HepG2 (cell line): ENCODE data around the gene KRABD2.

ENCODE experiments used
- CEBPB ChIP-seq: IDR thresholded peaks from 2 replicates; pipeline ENCODE4 v1.6.1; 2011; ENCODE audit warnings: low read depth, low read length, improper control_type of control experiment, borderline replicate concordance
- ETV5 ChIP-seq: IDR thresholded peaks from 2 replicates; pipeline ENCODE4 v1.6.1; 2018; ENCODE audit warnings: missing biosample characterization, missing genetic modification reagents, inconsistent platforms, borderline replicate concordance
- HOXA3 ChIP-seq: sonication (generic); formaldehyde crosslinking; IDR thresholded peaks from 2 replicates; pipeline ENCODE4 v1.5.0; 2020; ENCODE audit warnings: missing genetic modification reagents
- JUN ChIP-seq: sonication (generic); formaldehyde crosslinking; IDR thresholded peaks from 2 replicates; pipeline ENCODE4 v1.4.0; 2020; ENCODE audit warnings: mild to moderate bottlenecking, missing genetic modification reagents
- MED13 ChIP-seq: sonication (generic); formaldehyde crosslinking; IDR thresholded peaks from 2 replicates; pipeline ENCODE4 v1.5.0; 2020; ENCODE audit warnings: missing genetic modification reagents
- TGIF2 ChIP-seq: IDR thresholded peaks from 2 replicates; pipeline ENCODE4 v1.6.1; 2016; ENCODE audit warnings: control low read depth, missing compliant biosample characterization
- ZNF350 ChIP-seq: sonication (generic); formaldehyde crosslinking; IDR thresholded peaks from 2 replicates; pipeline ENCODE4 v1.4.0; 2020; ENCODE audit warnings: mild to moderate bottlenecking, low read depth, missing genetic modification reagents, borderline replicate concordance
- ZNF546 ChIP-seq: sonication (generic); formaldehyde crosslinking; conservative IDR thresholded peaks from 2 replicates; pipeline ENCODE4 v1.8.1; 2023; ENCODE audit warnings: mild to moderate bottlenecking, missing genetic modification reagents
- ZNF792 ChIP-seq: IDR thresholded peaks from 2 replicates; pipeline ENCODE4 v1.6.1; 2016
- TF ChIP-seq, protein P1 (sequence below): sonication (generic); formaldehyde crosslinking; IDR thresholded peaks from 2 replicates; pipeline ENCODE4 v1.4.0; 2020; ENCODE audit warnings: missing genetic modification reagents, borderline replicate concordance
- TF ChIP-seq, protein P2 (sequence below): sonication (generic); formaldehyde crosslinking; IDR thresholded peaks from 2 replicates; pipeline ENCODE4 v1.4.0; 2020; ENCODE audit warnings: missing genetic modification reagents, mild to moderate bottlenecking, borderline replicate concordance
- TF ChIP-seq, protein P3 (sequence below): sonication (generic); formaldehyde crosslinking; IDR thresholded peaks from 2 replicates; pipeline ENCODE4 v1.4.0; 2020; ENCODE audit warnings: missing genetic modification reagents, borderline replicate concordance
- TF ChIP-seq, protein P4 (sequence below): IDR thresholded peaks from 2 replicates; pipeline ENCODE4 v1.6.1; 2012; ENCODE audit warnings: low read length, improper control_type of control experiment
- TF ChIP-seq, protein P5 (sequence below): sonication (generic); formaldehyde crosslinking; conservative IDR thresholded peaks from 2 replicates; pipeline ENCODE4 v1.8.0; 2022; ENCODE audit warnings: mild to moderate bottlenecking, moderate library complexity, missing genetic modification reagents

Gene KRABD2

DNA sequence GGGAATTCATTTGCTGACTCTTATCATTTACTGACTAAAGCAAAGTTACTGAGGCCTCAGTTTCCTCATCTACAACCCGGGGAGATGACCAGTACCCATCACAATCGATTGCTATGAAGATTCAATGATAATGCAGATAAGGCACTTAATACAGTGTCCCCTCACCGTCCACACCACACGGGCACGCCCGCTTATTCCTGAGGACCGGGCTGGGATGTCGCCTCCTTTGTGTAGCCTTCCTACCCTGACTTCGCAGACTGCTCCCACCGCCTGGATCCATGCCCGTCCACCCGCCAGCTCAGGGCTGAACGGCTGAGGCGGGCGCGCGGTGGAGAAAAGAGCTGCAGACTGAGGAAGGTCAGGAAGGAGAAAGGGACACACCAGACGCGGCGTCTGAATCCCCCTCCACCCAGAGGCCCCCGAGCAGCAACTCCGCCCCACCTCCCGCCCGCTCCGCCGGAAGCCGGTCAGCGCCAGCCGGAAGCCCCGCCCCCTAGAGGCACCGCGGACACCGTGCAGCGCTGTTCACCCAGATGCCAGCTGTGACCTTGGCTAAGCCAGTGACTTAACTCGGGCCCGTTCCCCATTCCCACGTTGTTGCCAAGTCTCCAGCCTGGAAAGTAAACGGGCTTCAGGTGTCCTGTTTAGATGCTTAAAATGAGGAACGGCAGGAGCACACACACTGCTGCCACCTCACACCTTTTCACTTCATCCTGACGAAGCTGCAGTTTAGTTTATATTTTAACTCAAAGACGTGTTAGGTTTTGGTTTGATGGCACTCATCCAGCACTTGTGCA is at the start of gene KRABD2 (continued):
- TF ChIP-seq, protein P1, sequence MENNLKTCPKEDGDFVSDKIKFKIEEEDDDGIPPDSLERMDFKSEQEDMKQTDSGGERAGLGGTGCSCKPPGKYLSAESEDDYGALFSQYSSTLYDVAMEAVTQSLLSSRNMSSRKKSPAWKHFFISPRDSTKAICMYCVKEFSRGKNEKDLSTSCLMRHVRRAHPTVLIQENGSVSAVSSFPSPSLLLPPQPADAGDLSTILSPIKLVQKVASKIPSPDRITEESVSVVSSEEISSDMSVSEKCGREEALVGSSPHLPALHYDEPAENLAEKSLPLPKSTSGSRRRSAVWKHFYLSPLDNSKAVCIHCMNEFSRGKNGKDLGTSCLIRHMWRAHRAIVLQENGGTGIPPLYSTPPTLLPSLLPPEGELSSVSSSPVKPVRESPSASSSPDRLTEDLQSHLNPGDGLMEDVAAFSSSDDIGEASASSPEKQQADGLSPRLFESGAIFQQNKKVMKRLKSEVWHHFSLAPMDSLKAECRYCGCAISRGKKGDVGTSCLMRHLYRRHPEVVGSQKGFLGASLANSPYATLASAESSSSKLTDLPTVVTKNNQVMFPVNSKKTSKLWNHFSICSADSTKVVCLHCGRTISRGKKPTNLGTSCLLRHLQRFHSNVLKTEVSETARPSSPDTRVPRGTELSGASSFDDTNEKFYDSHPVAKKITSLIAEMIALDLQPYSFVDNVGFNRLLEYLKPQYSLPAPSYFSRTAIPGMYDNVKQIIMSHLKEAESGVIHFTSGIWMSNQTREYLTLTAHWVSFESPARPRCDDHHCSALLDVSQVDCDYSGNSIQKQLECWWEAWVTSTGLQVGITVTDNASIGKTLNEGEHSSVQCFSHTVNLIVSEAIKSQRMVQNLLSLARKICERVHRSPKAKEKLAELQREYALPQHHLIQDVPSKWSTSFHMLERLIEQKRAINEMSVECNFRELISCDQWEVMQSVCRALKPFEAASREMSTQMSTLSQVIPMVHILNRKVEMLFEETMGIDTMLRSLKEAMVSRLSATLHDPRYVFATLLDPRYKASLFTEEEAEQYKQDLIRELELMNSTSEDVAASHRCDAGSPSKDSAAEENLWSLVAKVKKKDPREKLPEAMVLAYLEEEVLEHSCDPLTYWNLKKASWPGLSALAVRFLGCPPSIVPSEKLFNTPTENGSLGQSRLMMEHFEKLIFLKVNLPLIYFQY (CRISPR knock-in tag) = peak; percentile 39; the same call in 1 of the 2 replicates
- TF ChIP-seq, protein P2, sequence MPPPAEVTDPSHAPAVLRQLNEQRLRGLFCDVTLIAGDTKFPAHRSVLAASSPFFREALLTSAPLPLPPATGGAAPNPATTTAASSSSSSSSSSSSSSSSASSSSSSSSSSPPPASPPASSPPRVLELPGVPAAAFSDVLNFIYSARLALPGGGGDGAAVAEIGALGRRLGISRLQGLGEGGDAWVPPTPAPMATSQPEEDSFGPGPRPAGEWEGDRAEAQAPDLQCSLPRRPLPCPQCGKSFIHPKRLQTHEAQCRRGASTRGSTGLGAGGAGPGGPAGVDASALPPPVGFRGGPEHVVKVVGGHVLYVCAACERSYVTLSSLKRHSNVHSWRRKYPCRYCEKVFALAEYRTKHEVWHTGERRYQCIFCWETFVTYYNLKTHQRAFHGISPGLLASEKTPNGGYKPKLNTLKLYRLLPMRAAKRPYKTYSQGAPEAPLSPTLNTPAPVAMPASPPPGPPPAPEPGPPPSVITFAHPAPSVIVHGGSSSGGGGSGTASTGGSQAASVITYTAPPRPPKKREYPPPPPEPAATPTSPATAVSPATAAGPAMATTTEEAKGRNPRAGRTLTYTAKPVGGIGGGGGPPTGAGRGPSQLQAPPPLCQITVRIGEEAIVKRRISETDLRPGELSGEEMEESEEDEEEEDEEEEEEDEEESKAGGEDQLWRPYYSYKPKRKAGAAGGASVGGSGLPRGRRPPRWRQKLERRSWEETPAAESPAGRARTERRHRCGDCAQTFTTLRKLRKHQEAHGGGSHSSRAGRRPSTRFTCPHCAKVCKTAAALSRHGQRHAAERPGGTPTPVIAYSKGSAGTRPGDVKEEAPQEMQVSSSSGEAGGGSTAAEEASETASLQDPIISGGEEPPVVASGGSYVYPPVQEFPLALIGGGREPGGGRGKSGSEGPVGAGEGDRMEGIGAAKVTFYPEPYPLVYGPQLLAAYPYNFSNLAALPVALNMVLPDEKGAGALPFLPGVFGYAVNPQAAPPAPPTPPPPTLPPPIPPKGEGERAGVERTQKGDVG = peak; percentile 29; the same call in 1 of the 2 replicates
- peak; percentile 68; the same call in 1 of the 2 replicates for TF ChIP-seq ETV5
- no peak for TF ChIP-seq ZNF546 (CRISPR knock-in tag)
- TF ChIP-seq ZNF792 (CRISPR knock-in tag) = peak; percentile 49; the same call in 1 of the 2 replicates
- TF ChIP-seq ZNF350 (CRISPR knock-in tag) = peak; percentile 83
- no peak for TF ChIP-seq CEBPB
- TF ChIP-seq TGIF2 (CRISPR knock-in tag) = peak; percentile 38; the same call in 1 of the 2 replicates
- peak; percentile 80 for TF ChIP-seq MED13 (CRISPR knock-in tag)
- TF ChIP-seq, protein P3, sequence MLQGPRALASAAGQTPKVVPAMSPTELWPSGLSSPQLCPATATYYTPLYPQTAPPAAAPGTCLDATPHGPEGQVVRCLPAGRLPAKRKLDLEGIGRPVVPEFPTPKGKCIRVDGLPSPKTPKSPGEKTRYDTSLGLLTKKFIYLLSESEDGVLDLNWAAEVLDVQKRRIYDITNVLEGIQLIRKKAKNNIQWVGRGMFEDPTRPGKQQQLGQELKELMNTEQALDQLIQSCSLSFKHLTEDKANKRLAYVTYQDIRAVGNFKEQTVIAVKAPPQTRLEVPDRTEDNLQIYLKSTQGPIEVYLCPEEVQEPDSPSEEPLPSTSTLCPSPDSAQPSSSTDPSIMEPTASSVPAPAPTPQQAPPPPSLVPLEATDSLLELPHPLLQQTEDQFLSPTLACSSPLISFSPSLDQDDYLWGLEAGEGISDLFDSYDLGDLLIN (CRISPR knock-in tag) = no peak
- TF ChIP-seq, protein P4, sequence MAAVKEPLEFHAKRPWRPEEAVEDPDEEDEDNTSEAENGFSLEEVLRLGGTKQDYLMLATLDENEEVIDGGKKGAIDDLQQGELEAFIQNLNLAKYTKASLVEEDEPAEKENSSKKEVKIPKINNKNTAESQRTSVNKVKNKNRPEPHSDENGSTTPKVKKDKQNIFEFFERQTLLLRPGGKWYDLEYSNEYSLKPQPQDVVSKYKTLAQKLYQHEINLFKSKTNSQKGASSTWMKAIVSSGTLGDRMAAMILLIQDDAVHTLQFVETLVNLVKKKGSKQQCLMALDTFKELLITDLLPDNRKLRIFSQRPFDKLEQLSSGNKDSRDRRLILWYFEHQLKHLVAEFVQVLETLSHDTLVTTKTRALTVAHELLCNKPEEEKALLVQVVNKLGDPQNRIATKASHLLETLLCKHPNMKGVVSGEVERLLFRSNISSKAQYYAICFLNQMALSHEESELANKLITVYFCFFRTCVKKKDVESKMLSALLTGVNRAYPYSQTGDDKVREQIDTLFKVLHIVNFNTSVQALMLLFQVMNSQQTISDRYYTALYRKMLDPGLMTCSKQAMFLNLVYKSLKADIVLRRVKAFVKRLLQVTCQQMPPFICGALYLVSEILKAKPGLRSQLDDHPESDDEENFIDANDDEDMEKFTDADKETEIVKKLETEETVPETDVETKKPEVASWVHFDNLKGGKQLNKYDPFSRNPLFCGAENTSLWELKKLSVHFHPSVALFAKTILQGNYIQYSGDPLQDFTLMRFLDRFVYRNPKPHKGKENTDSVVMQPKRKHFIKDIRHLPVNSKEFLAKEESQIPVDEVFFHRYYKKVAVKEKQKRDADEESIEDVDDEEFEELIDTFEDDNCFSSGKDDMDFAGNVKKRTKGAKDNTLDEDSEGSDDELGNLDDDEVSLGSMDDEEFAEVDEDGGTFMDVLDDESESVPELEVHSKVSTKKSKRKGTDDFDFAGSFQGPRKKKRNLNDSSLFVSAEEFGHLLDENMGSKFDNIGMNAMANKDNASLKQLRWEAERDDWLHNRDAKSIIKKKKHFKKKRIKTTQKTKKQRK = no peak
- TF ChIP-seq HOXA3 (CRISPR knock-in tag) = peak; percentile 81
- TF ChIP-seq, protein P5, sequence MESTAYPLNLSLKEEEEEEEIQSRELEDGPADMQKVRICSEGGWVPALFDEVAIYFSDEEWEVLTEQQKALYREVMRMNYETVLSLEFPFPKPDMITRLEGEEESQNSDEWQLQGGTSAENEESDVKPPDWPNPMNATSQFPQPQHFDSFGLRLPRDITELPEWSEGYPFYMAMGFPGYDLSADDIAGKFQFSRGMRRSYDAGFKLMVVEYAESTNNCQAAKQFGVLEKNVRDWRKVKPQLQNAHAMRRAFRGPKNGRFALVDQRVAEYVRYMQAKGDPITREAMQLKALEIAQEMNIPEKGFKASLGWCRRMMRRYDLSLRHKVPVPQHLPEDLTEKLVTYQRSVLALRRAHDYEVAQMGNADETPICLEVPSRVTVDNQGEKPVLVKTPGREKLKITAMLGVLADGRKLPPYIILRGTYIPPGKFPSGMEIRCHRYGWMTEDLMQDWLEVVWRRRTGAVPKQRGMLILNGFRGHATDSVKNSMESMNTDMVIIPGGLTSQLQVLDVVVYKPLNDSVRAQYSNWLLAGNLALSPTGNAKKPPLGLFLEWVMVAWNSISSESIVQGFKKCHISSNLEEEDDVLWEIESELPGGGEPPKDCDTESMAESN = peak; percentile 84
- TF ChIP-seq JUN (CRISPR knock-in tag) = no peak
